Effector CD4-positive, alpha-beta T cell (primary cell): ENCODE results near the gene DNM1.
A peak's percentile ranks its signal among the peaks of the same experiment; 100 is the strongest.
"Not testable (repeated sequence)": the region's sequence is repeated elsewhere in the genome, so short reads cannot be mapped to it uniquely, and the experiment has no call there.

ENCODE experiments used
- DNase-seq: peaks from one replicate; pipeline ENCODE4 v3.0.0-alpha.2; 2020

DNM1 gene

GRCh38 chr9:128226412-128226801, 23.2 kb downstream of the DNM1 start:
- no peak for DNase-seq

- not testable (repeated sequence) for DNase-seq
These were observed 27.7 kb downstream of the DNM1 start for GRCh38 chr9:128230897-128231296.

DNA sequence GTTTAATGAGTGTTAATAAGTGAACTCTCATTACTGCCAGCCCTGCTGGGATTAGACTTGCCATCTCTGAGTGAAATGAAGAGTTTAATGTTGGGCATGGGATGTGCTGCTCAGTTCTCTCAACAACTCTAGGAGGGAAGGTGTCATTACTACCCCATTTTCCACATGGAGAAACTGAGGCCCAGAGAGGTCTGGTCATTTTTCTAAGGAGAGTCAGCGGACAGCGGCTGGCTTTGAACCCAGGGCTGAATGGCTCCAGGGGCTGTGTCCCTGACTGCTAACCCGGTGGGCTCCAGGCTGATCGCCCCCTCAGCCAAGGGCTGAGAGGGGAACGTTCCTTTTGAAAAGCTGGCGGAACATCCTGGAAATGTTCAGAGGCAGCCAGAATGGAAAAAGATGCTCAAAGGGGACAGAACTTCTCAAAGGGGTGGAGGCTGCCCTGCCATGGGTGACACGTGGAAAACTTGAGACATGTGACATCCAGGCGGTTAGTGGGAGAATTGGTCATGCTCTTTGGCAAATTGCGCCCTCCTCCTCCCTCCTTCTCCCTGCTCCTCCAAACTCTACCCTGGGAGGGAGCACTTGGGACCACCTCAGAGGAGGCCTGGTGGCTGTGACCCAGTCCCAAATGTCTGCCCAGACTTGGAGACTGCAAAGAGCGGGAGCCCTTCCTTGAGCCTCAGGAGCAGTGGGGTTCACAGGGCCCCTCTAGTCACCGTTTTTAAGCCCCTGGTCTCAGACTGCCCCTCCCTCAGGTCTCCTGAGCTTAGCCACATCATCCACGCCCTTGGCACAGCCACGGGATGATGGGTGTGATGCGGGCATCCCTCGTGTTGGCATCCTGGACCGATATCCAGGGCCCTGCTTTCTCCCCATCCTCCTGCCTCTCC, 28.7 kb downstream of the DNM1 start:
- no peak for DNase-seq

GRCh38 chr9:128232528-128233428, 29.6 kb downstream of the DNM1 start:
- DNase-seq, result no peak

DNA sequence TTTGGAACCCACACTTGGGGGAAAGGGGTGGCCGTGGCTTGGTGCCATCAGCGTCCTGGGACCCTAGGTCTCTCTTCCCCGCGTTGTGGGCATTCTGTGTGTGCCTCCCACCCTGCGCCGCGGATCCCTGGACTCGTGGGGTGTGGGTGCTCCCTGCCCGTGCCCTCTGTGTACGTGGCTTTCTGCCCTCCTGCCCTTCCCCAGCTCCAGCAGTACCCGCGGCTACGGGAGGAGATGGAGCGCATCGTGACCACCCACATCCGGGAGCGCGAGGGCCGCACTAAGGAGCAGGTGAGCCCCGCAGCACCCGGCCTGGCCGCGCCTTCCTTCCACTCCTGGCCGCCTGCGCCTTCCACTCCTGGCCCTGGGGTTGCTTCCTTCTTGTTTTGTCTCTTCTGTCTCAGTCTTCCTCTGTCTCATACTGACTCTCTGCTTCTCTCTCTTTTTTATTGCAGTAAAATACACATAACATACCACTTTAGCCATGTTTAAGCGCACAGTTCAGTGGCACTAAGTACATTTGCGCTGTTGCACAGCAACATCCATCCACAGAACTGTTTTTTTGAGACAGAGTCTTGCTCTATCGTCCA, 30.7 kb downstream of the DNM1 start:
- DNase-seq, result no peak

GRCh38 chr9:128242124-128242523, 38.9 kb downstream of the DNM1 start:
- DNase-seq, result no peak

- no peak for DNase-seq
These were observed 39.6 kb downstream of the DNM1 start for GRCh38 chr9:128242828-128243214.

DNA sequence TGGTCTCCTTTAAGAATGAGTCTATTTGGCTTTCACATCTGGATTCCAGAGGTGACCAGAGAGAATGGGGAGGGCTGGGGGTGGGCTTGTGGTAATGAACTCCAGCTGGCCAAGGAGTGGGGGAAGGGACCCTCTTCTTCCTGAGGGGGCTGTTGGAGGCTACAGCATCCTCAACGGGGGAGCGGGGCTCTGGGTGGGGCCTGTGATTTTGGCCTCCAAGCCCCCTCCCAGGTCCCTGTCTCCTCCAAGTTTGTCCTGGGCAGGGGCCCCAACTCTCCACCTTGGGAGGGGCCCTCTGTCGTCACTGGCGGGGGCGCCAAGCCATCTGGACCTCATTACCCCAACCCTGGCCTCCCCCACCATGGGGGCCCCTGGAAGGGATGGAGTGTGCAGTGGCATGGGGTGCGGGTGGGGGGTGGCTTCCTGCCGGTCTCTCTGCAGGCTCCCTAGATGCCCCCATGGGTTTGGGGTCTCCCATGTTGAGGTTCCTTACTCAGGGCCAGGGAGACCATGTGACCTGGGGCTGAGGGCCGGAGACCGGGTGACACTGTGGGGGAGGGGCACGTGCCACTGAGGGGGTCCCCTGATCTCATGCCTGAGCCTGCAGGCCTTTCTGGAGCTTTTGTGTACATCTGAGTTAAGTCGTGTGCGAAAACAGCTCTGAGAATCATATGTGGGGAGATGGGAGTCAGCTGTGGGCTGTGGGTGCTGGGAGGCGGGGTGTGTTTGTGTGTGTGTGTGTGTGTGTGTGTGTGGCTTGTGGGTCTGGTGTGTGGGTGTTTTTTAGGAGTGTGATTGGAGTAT, 40.2 kb downstream of the DNM1 start:
- DNase-seq, result no peak

- DNase-seq, result no peak
These were observed 41.1 kb downstream of the DNM1 start for GRCh38 chr9:128244091-128244836.

- no peak for DNase-seq
These were observed 41.7 kb downstream of the DNM1 start for GRCh38 chr9:128244837-128245231.

- DNase-seq, result no peak
These were observed 42.4 kb downstream of the DNM1 start for GRCh38 chr9:128245421-128246151.

DNA sequence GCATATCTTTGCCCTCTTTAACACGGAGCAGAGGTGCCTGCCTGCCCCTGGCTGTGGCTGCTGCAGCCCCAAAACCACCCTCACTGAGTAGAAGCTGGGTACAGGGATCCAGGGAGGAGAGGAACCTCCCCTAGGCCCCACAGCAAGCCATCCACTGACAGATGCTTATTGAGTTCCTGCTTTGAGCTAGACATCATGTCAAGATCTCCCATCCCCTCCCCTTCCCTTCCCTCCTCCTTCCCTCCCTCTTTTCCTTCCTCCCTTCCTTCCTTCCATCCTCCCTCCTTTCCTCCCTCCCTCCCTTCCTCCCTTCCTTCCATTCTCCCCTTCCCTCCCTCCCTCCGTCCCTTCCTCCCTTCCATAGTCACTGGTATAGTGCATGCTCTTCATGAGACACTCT, 43.3 kb downstream of the DNM1 start:
- no peak for DNase-seq

DNA sequence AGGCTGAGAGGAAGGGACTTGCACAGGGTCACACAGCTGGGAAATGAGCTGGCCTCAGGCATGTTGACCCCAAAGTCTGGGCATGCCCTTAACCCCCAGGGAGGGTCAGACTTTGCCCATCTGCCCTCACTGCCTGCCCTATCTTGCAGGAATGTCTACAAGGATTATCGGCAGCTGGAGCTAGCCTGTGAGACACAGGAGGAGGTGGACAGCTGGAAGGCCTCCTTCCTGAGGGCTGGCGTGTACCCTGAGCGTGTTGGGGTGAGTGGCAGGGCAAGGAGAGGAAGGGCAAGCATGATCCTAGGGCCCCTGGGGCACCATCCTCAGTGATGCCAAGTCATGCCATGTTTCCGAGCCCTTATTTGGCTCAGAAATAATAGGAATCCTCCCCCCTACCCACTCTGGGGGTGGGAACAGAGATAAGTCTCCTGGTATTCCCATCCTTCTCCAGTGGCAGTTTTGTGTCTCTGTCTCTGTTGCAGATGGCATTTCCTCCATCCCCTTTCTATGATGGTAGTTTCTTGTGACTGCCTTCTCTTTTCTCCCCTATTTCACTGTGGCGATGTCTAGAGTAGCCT, 44.1 kb downstream of the DNM1 start:
- no peak for DNase-seq

DNA sequence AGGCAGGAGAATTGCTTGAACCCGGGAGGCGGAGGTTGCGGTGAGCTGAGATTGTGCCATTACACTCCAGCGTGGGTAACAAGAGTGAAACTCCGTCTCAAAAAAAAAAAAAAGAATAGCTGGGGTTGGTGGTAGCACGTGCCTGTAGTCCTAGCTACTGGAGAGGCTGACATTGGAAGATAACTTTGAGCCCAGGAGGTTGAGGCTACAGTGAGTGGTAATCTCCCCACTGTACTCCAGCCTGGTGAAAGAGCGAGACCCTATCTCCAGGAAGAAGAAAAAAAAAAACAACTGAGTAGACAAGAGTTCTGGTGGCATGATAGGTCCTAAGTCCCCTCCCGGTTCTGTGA, 46.4 kb downstream of the DNM1 start:
- no peak for DNase-seq

- DNase-seq, result peak; percentile 97
These were observed 47.0 kb downstream of the DNM1 start for GRCh38 chr9:128249908-128250838.

- DNase-seq, result no peak
These were observed 47.9 kb downstream of the DNM1 start for GRCh38 chr9:128250839-128251731.

DNA sequence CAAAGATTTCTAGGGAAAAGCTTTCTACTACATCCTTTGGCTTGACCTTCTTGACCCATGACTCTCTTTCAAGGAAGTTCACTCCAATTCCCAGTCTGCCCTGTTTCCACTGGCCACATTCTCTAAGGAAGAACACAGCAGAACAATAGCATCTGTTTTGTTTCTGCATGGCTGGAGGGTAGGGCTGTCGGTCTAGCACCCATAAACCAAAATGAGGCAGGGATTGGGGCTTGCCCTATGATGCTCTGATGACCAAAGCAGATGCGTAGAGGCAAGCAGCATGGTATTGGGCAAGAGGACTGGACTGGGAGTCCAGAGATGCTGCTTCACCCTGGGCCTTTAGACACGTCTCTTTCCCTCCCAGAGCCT, 48.5 kb downstream of the DNM1 start:
- DNase-seq, result no peak

DNA sequence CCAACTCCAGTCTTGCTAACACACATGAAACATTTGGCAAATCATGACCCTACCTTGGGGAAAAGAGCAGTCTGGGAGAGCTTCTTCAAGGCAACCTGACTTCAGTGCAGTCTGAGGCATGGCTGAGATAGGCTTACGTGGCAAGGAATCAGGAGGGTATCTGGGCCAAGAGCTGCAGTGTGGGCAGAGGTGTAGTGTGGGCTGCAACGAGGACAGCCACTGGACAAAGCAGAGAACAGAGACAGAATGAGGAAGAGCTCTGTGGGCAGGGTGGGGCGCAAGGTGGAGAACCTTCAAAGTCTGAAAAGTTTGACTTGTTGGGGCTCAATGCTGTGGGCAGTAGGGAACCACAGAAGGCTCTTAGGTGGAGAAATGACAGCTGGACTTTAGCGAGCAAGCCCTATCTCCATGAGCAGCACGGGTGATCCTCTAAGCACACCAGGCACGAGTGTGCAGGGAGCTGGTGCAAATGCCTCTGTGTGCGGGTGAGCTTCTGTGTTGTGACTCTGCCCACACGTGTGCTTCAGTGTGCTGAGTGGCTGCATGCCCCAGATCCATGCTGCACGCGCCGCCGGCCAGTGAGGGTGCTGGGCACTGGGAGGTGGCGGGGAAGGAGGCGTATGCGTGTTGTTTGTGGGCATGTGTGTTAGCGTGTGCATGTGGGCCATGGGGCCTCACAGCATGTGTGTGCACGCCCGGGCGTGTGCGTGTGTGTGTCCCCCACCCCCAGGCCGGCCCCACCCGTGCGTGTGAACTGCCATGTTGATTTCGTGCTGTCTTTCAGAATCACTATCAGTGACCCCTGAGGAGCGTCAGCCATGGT, 49.3 kb downstream of the DNM1 start:
- no peak for DNase-seq
